ENCODE measurements around the gene SLC45A2.
"Not testable (repeated sequence)": the region's sequence is repeated elsewhere in the genome, so short reads cannot be mapped to it uniquely, and the experiment has no call there.

SLC45A2 gene

DNA sequence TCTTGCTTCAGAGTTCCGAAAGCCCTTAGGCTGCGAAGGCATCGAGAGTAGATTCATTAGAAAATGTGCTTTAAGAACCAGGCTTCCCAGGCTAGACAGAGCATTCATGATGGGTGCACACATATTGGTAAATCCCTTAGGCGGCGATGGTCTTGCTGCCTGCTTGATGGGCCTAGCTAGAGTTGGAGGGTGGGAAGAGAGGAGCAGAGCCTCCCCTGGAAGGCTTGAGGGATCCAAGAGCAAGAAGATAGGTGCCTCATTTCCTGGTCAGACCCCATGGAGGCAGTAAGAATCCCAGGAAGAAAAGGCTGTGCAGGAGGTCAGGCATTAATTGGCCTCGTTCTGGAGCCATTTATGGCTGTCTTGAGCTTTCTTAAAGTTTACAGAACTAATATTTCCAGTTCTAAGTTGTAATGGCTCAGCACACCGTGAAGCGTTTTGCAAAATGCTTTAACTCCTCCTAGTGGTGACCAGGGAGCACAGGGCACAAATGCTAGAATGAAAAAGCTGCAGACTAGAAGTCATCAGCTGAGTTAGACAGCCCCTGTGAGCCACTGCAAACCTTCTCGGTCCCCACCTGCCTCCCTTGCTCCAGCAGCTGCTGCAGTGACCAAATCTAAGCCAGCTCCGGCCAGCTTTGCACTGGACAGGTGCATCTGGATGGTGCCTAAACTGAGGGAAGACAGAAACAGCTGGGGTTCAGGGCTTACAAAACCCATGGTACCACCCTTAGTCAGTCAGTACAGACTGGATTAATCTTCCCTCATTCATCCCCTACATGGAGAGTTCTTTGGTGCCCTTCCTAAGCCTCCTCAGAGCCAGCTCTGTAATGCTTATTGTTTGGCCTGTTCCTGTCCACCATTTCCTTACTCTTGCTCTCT lies 14.7 kb downstream of the SLC45A2 start:
- DNase-seq (ENCODE audit: low spot score) = no peak

DNA sequence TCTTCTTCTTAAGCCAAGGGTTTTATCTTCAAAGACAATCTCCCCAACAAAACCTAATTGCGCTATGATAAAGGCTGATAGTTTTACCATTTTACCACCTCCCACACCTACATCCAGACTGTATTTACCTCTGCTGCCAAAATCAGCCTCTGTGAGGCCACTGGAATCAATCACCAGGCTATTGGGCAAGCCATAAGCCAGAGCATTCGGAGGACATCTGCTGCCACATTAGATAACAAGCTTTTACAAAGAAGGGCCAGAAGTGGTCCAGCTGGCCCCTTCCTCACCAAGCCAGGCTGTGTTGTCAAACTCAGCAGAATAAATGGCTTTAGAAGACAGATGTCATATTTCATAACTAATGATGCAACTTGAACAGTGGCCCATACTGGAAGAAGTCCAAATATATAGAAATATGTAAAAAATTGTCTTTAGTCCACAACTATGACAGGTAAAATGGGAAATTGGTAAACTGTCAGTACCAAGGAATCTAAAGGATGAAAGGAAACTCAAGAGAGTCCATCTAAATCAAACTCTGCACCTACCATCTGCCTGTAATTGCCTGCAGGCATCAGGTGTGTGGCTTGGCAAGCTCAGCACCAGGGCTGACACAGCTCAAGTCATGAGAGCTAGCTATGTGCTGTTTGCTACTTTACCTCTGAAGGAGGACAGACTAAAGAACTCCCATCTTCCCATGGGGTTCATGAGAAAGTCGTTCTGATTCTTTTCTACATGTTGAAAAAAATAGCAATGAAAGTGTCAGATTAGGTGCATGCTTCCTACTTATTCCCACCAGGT lies 16.1 kb downstream of the SLC45A2 start:
- no peak for DNase-seq (ENCODE audit: low spot score)

DNA sequence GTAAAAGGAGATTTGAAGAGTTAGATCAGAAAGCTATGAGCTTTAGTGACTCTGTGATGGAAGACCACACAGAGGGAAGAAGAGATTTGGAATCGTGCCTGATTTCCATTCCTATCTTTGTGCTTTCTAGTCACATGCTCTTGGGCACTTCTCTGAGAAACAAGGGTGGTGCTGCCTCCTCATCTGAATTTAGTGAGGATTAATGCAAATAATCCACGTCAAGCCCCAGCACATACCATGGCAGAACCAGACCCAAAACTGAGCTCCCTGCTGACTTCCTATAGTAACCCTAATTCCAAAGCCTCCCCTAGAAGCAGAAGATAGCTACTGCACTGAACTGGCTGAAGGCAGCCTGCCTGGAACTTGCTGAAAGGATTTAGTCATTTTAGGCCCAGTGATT lies 17.7 kb downstream of the SLC45A2 start:
- DNase-seq (ENCODE audit: low spot score) = no peak

- DNase-seq (ENCODE audit: low spot score) = no peak
Measured at GRCh38 chr5:33964132-33964700, 20.3 kb downstream of the SLC45A2 start.

GRCh38 chr5:33958176-33958575 lies 26.3 kb downstream of the SLC45A2 start:
- DNase-seq (ENCODE audit: low spot score) = no peak

- DNase-seq (ENCODE audit: low spot score) = no peak
Measured at GRCh38 chr5:33957577-33958150, 26.8 kb downstream of the SLC45A2 start.

GRCh38 chr5:33952175-33952574 lies 32.3 kb downstream of the SLC45A2 start:
- DNase-seq (ENCODE audit: low spot score) = not testable (repeated sequence)

DNA sequence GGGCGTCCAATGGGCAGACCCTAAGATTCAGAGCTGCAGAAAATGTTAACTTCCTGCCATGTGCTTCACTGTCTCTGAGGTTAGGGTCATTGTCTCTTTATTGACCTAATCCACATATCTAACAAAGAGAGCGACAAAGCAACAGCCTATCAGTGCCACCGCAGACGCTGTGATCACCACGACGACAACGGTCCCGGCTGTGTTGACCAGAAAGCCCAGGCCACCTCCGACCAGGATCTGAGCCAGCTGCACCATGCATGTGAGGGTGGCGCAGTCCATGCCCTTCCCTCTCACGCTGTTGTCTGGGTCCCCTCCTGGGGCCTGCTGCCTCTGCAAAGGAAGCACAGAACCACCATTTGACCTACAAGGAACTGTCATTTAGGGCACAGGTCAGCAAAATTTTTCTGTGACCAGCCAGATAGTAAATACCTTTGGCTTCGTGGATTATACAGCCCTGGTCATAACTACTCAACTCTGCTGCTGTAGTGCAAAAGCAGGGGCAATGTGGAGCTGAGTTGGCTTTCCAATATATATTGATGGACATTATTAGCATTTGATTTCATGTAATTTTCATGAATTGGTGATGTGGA lies 39.9 kb downstream of the SLC45A2 start:
- no peak for DNase-seq (ENCODE audit: low spot score)

- no peak for DNase-seq (ENCODE audit: low spot score)
Measured at GRCh38 chr5:33941090-33941489, 43.4 kb downstream of the SLC45A2 start.

DNA sequence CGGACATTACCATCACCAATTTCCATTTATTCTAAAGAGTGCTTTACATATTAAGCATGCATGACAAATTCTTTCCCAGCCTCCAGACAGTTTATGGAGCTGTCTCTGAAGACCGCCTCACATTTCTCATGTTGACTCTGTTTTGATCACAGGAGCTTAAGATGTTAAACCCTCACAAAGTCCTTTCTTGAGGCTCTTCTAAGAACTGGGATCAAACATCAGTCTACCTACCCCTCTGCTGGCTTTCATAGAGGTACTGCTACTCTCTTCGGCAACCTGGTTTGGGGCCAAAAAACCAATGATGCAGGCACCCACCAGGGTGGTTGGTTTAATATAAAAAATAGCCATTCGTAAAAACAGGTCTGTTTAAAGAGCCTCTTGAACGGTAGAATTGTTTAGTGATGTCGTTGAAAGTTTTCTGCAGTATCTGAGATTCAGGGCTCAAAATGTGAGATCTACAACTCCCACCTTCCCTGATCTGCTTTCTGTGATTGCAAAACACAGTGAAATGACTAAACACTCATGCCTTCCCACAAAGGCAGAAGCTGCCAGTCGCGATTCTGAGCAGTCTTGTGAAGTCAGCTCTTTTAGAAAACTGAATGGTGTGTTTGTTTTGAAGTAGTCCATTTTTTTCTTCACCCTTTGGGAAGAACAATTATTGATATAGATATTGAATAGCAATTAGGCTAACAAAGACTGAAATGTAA lies 44.8 kb downstream of the SLC45A2 start:
- DNase-seq (ENCODE audit: low spot score) = no peak

DNA sequence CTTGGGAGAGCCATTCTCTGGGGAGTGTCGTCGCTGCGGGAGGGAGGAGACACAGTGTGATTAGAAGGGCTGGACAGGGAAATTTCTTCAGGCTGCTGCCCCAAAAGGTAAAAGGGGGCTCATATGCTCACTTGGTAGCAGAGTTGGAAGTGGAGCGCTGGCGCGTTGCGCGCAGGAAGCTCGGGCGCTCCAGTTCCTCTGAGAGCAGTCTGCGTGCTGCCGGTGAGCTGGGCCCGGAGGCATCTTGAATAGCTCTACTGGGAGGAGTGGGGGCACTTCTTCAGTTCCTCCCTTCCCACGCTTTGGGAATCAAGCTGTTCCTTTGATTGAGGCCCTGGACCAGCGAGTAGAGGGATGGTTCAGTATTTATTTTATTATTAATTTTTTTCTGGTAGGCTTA lies 45.6 kb downstream of the SLC45A2 start:
- DNase-seq (ENCODE audit: low spot score) = no peak

DNA sequence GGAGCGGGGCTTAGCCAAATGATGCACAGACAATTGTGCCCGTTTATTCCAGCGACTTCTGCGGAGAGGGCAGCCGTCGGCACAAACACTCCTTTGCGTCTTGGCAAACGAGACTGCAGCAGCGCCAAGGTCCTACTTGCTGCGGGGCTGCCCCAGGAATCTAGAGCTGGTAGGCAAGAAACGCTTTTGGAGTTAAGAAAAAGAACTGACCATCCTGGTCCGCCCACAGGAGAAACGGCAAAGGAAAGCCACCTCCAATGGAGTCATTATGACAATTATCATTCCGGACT lies 46.0 kb downstream of the SLC45A2 start:
- DNase-seq (ENCODE audit: low spot score) = no peak

DNA sequence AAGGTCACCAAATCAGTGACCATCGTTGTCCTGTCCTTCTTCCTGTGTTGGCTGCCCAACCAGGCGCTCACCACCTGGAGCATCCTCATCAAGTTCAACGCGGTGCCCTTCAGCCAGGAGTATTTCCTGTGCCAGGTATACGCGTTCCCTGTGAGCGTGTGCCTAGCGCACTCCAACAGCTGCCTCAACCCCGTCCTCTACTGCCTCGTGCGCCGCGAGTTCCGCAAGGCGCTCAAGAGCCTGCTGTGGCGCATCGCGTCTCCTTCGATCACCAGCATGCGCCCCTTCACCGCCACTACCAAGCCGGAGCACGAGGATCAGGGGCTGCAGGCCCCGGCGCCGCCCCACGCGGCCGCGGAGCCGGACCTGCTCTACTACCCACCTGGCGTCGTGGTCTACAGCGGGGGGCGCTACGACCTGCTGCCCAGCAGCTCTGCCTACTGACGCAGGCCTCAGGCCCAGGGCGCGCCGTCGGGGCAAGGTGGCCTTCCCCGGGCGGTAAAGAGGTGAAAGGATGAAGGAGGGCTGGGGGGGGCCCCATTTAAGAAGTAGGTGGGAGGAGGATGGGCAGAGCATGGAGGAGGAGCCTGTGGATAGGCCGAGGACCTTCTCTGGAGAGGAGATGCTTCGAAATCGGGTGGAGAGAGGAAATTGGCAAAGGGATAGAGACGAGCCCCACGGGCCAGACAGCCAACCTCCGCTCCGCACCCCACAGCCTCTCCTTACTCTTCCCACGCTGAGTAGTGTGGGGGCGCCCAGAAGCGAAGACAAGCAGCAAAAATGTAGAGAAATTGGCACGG lies 46.6 kb downstream of the SLC45A2 start:
- no peak for DNase-seq (ENCODE audit: low spot score)

GRCh38 chr5:33937017-33937706 lies 47.3 kb downstream of the SLC45A2 start:
- DNase-seq (ENCODE audit: low spot score) = no peak

DNA sequence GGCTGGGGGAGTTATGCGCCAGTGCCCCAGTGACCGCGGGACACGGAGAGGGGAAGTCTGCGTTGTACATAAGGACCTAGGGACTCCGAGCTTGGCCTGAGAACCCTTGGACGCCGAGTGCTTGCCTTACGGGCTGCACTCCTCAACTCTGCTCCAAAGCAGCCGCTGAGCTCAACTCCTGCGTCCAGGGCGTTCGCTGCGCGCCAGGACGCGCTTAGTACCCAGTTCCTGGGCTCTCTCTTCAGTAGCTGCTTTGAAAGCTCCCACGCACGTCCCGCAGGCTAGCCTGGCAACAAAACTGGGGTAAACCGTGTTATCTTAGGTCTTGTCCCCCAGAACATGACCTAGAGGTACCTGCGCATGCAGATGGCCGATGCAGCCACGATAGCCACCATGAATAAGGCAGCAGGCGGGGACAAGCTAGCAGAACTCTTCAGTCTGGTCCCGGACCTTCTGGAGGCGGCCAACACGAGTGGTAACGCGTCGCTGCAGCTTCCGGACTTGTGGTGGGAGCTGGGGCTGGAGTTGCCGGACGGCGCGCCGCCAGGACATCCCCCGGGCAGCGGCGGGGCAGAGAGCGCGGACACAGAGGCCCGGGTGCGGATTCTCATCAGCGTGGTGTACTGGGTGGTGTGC lies 48.0 kb downstream of the SLC45A2 start, which contains the start of gene RXFP3:
TSS of gene RXFP3 (plus strand) at position 6 of the 636 bp plus-strand sequence. CDS start at position 361, 355 bp downstream.
- no peak for DNase-seq (ENCODE audit: low spot score)

DNA sequence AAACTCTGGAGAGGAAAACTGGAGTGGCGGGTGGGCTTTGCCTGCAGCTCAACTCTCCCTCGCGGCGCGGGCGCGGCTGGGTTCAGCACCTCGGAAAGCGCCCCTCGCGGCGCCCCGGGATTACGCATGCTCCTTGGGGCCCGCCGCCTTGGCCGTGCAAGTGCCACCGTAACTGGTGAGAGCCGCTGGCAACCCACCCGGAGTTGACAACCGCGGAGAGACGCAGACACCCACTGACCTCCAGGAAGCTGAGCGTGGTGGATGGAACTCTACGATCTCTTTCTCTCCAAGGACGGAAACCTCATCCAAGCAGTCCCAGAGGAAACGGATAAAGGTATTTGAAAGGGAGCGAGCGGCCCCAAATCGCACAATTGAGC lies 48.5 kb downstream of the SLC45A2 start:
- no peak for DNase-seq (ENCODE audit: low spot score)

GRCh38 chr5:33934176-33934575 lies 50.3 kb downstream of the SLC45A2 start:
- DNase-seq (ENCODE audit: low spot score) = no peak

DNA sequence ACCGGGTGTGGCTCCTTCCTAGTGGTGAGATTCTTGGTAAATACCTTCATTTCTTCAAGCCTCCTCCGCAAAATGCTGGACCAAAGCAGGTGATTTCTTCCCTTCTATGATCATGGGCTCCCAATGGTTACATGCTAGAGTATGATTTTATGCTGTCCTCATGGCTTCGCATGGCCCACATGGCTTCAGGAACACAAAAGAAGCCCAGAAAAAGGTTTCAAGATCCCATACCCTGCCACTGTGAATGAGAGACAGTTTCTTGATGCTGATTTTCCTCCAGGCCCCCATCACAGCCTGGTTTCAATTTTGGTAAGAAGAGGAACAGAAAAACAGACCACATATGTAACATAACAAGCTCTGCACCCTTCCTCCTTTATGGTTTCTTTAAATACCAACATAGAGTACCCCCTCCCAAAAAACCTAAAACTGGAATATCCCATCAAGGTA lies 50.7 kb downstream of the SLC45A2 start:
- no peak for DNase-seq (ENCODE audit: low spot score)

DNA sequence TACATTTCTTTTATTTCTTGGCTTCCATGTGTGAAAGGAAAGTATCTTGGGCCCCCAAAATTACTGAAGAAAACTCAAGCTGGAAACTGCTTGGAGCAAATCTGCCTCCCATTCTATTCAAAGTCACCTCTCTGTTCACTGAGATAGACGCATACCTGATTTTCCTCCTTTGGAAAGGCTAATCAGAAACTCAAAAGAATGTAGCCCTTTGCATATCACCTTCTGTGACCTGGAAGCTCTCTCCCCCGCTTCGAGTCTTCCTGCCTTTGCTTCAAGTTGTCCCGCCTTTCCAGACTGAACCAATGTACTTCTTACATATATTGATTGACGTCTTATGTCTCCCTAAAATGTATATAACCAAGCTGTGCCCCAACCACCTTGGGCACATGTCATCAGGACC lies 53.4 kb downstream of the SLC45A2 start:
- DNase-seq (ENCODE audit: low spot score) = no peak
